Keratinocyte (primary cell): ENCODE results near the gene DTX3.

ENCODE experiments used
- EZH2 ChIP-seq: IDR thresholded peaks from one replicate; pipeline ENCODE4 v1.6.1; 2012; ENCODE audit warnings: inconsistent platforms, mild to moderate bottlenecking, low read length, moderate library complexity
- TF ChIP-seq, protein P1 (sequence below), 3 experiments: IDR thresholded peaks in 1 of 3; conservative IDR thresholded peaks in 1 of 3; optimal IDR thresholded peaks in 1 of 3; 2 replicates in 2 of 3; 3 replicates in 1 of 3; pipeline versions ENCODE3 to v1.5.1; 2011; ENCODE audit warnings: low read length in 3 of 3, mild to moderate bottlenecking in 3 of 3, moderate library complexity in 2 of 3, control low read depth in 1 of 3, inconsistent platforms in 1 of 3; ENCODE audit not compliant: insufficient read depth in 2 of 3; ENCODE audit errors: extremely low read depth in 1 of 3

DNA sequence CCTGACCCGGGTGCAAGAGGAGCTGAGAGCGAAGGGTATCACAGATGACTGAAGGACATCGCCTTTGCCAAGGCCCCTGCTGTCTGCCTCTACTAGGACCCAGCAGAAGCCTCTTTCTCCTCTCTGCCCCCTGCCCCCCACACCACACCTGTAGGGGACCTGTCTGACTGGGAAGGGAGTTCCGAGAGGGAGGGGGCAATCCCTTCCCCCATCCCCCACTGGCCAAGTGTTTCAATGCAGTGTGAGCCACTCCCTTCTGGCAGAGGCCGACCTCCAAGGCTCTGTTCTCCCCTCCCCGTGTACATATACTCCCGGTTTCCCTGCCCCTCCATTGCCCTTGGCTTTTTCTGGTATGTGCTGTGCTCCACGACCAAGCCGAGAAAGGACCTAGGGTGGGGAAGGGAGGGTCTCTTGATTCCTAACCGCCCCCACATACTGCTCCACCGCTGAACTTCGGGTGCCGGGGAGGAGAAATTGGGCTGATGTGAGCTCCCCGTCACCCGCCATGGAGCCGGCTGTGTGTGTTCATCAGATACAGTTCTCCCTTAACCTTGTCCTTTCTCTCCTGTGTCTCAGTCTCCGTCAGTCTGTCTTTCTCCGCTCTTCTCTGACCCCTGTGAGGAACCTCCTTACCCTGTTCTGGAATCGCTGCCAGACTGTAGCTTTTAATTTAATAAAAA lies 4.6 kb downstream of the DTX3 start:
- TF ChIP-seq, protein P1, sequence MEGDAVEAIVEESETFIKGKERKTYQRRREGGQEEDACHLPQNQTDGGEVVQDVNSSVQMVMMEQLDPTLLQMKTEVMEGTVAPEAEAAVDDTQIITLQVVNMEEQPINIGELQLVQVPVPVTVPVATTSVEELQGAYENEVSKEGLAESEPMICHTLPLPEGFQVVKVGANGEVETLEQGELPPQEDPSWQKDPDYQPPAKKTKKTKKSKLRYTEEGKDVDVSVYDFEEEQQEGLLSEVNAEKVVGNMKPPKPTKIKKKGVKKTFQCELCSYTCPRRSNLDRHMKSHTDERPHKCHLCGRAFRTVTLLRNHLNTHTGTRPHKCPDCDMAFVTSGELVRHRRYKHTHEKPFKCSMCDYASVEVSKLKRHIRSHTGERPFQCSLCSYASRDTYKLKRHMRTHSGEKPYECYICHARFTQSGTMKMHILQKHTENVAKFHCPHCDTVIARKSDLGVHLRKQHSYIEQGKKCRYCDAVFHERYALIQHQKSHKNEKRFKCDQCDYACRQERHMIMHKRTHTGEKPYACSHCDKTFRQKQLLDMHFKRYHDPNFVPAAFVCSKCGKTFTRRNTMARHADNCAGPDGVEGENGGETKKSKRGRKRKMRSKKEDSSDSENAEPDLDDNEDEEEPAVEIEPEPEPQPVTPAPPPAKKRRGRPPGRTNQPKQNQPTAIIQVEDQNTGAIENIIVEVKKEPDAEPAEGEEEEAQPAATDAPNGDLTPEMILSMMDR (optimal IDR thresholded peaks at IDR 0.05 in 1 of 3, IDR thresholded peaks at IDR 0.05 in 1 of 3, conservative IDR thresholded peaks at IDR 0.05 in 1 of 3; ENCODE audit: extremely low read depth in 1 of 3, insufficient read depth in 2 of 3, low read length in 3 of 3), result no peak
- TF ChIP-seq EZH2, result no peak
